GM23248 (cell line): ENCODE data around the gene CLDN18. TPM values are rescaled to one million over a fixed set of nuclear protein-coding genes. Genes with fewer than 3 reads are reported as not detected.

Experiments used
- DNase-seq: peaks from one replicate; pipeline ENCODE4 v3.0.0-alpha.2; 2015
- H2AFZ ChIP-seq: fragments of 200-600 bp; sonication (generic); 2 replicates; pipeline ENCODE4 v1.6.1; 2016; ENCODE audit warnings: antibody characterized with exemption
- H3F3A ChIP-seq: fragments of 200-600 bp; sonication (generic); 2 replicates; pipeline ENCODE4 v1.6.1; 2016; ENCODE audit warnings: mild to moderate bottlenecking, antibody characterized with exemption, mixed run types; ENCODE audit not compliant: insufficient read depth
- H3K27ac ChIP-seq: fragments of 200-600 bp; sonication (generic); 2 replicates; pipeline ENCODE4 v1.5.1; 2016; ENCODE audit warnings: mild to moderate bottlenecking
- H3K27me3 ChIP-seq: fragments of 200-600 bp; sonication (generic); replicated peaks from 2 replicates; pipeline ENCODE4 v1.6.1; 2016; ENCODE audit warnings: mild to moderate bottlenecking; ENCODE audit not compliant: insufficient read depth
- H3K36me3 ChIP-seq: fragments of 200-600 bp; sonication (generic); 2 replicates; pipeline ENCODE4 v1.6.1; 2016; ENCODE audit warnings: low read depth, mild to moderate bottlenecking
- H3K4me1 ChIP-seq: fragments of 200-600 bp; sonication (generic); 2 replicates; pipeline ENCODE4 v1.6.1; 2016; ENCODE audit warnings: mild to moderate bottlenecking; ENCODE audit not compliant: insufficient read depth
- H3K4me2 ChIP-seq: fragments of 200-600 bp; sonication (generic); one replicate; pipeline ENCODE4 v1.6.1; 2016; ENCODE audit warnings: mild to moderate bottlenecking; ENCODE audit not compliant: unreplicated experiment
- H3K4me3 ChIP-seq: fragments of 200-600 bp; sonication (generic); 2 replicates; pipeline ENCODE4 v1.5.1; 2016; ENCODE audit warnings: mild to moderate bottlenecking
- H3K79me2 ChIP-seq: fragments of 200-600 bp; sonication (generic); 2 replicates; pipeline ENCODE4 v1.6.1; 2016; ENCODE audit warnings: mild to moderate bottlenecking; ENCODE audit not compliant: insufficient read depth
- H3K9ac ChIP-seq: fragments of 200-600 bp; sonication (generic); 2 replicates; pipeline ENCODE4 v1.6.1; 2016; ENCODE audit warnings: mild to moderate bottlenecking
- H3K9me2 ChIP-seq: fragments of 200-600 bp; sonication (generic); 2 replicates; pipeline ENCODE4 v1.6.1; 2016; ENCODE audit warnings: mixed run types, mild to moderate bottlenecking, moderate library complexity; ENCODE audit not compliant: insufficient read depth
- H3K9me3 ChIP-seq: fragments of 200-600 bp; sonication (generic); one replicate; pipeline ENCODE4 v1.6.1; 2017; ENCODE audit warnings: low read depth
- H4K20me1 ChIP-seq: fragments of 200-600 bp; sonication (generic); 2 replicates; pipeline ENCODE4 v1.6.0; 2016; ENCODE audit not compliant: insufficient read depth
- EZH2 ChIP-seq: fragments of 200-600 bp; sonication (generic); IDR thresholded peaks from 2 replicates; pipeline ENCODE4 v1.6.1; 2018; ENCODE audit warnings: antibody characterized with exemption, mild to moderate bottlenecking; ENCODE audit not compliant: insufficient read depth, poor library complexity, severe bottlenecking
- EZH2phosphoT487 ChIP-seq: fragments of 200-600 bp; sonication (generic); IDR thresholded peaks from 2 replicates; pipeline ENCODE4 v1.6.1; 2018; ENCODE audit warnings: antibody characterized with exemption, moderate library complexity, mild to moderate bottlenecking, low read depth; ENCODE audit not compliant: insufficient read depth
- WGBS, 2 experiments: methylation state at CpG; one replicate each; pipeline ENCODE4 v1.1.6; 2015 to 2017; ENCODE audit warnings: low lambda C conversion rate in 2 of 2, low coverage in 1 of 2; ENCODE audit errors: missing lambda C conversion rate in 2 of 2; 5-methylcytosine and 5-hydroxymethylcytosine counted together
- in situ Hi-C: fragments of 300-500 bp; cut with MboI; formaldehyde crosslinking; loops from 2 replicates; pipeline ENCODE4 v1.15.0; 2020
- polyA plus RNA-seq: library from polyadenylated mRNA; unstranded; fragments of >200 nt; fragmentation: Nextera tagmentation; extraction: Ambion mirVana; gene quantifications from 2 replicates; pipeline ENCODE4 v1.2.1, GENCODE V29; 2016
- total RNA-seq: library from RNA; depleted of rRNA; stranded (reverse); fragments of >200 nt; shearing (Covaris generic); gene quantifications from 2 replicates; pipeline ENCODE4 v1.2.3, GENCODE V29; 2014

CLDN18 gene
- total and polyA plus RNA-seq, 2 experiments from 2014 or later, result 0.18 TPM; not detected in 1

- no peak overlapping the region for H2AFZ ChIP-seq
- 72 to 75% methylated on average over 2 of the region's 2 CpGs for WGBS, 2 experiments
- H3K36me3 ChIP-seq, result no peaks in the 10 kb centered on the region
- DNase-seq, result no peak
- no peaks in the 10 kb centered on the region for H3F3A ChIP-seq
- no peak overlapping the region for H3K4me2 ChIP-seq
- no peaks in the 10 kb centered on the region for H4K20me1 ChIP-seq
- no peaks in the 10 kb centered on the region for H3K9me2 ChIP-seq
- no peak overlapping the region for H3K4me3 ChIP-seq
- in situ Hi-C loops, result no loop called here
- TF ChIP-seq EZH2, result no peak
- TF ChIP-seq EZH2phosphoT487, result no peak
- H3K9me3 ChIP-seq, result no peaks in the 10 kb centered on the region
- no peaks in the 10 kb centered on the region for H3K79me2 ChIP-seq
- H3K27me3 ChIP-seq, result no peaks in the 10 kb centered on the region
- no peaks in the 10 kb centered on the region for H3K4me1 ChIP-seq
- no peak overlapping the region for H3K9ac ChIP-seq
- no peak overlapping the region for H3K27ac ChIP-seq
These were observed 19.5 kb upstream of the CLDN18 start for GRCh38 chr3:137990427-137990826.

GRCh38 chr3:137992592-137992991 is 17.4 kb upstream of the CLDN18 start:
- DNase-seq, result peak; percentile 19
- H3K9ac ChIP-seq, result no peak overlapping the region
- 24 to 29% methylated on average over 4 of the region's 4 CpGs for WGBS, 2 experiments
- no peaks in the 10 kb centered on the region for H3K9me3 ChIP-seq
- no peaks in the 10 kb centered on the region for H3K9me2 ChIP-seq
- H4K20me1 ChIP-seq, result no peaks in the 10 kb centered on the region
- in situ Hi-C loops, result no loop called here
- H3K36me3 ChIP-seq, result no peaks in the 10 kb centered on the region
- H3K79me2 ChIP-seq, result no peaks in the 10 kb centered on the region
- H3K4me1 ChIP-seq, result no peaks in the 10 kb centered on the region
- no peak overlapping the region for H3K4me2 ChIP-seq
- H3F3A ChIP-seq, result no peaks in the 10 kb centered on the region
- TF ChIP-seq EZH2 (no peak), EZH2phosphoT487 (no peak)
- H2AFZ ChIP-seq, result no peak overlapping the region
- H3K4me3 ChIP-seq, result no peak overlapping the region
- no peaks in the 10 kb centered on the region for H3K27me3 ChIP-seq
- no peak overlapping the region for H3K27ac ChIP-seq

DNA sequence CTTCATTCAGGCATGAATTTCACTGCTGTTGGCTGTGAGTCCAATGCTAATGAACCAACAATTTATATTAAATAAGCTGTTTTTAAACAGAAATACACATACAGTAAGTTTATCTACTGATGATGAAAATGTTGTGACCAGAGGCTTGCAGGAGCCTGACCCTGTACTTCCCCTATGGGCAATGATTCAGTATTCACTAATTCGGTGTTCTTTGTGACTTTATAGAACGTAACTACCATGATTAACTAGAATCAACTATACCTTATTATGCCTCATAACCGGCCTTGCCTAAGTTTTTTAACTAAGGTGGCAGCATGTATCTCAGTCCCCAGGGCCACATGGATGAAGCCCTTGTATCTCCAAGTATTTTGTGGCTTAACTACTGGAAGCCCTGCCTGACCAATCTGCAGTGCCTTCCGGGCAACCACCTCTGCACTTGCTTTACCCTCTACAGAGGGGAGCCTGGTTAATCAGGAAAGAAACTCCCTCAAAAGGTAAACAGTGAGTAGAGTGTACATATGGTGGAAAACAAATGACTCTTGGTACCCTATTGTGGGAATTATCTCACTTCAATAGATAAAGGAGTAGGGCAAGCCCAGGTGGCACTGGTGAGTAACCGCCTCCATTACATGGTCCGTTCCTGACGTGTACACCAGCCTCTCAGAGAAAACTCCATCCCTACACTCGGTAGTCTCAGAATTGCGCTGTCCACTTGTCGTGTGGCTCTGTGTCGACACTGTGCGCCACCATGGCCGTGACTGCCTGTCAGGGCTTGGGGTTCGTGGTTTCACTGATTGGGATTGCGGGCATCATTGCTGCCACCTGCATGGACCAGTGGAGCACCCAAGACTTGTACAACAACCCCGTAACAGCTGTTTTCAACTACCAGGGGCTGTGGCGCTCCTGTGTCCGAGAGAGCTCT is 11.6 kb upstream of the CLDN18 start:
- Histone ChIP-seq H3K4me3 (no peak overlapping the region), H3K27me3 (no peaks in the 10 kb centered on the region), H2AFZ (no peak overlapping the region), H3K79me2 (no peaks in the 10 kb centered on the region), H3F3A (no peaks in the 10 kb centered on the region), H4K20me1 (no peaks in the 10 kb centered on the region), H3K9me3 (no peaks in the 10 kb centered on the region), H3K4me2 (no peak overlapping the region), H3K4me1 (no peaks in the 10 kb centered on the region), H3K27ac (no peak overlapping the region), H3K9me2 (no peaks in the 10 kb centered on the region), H3K9ac (no peak overlapping the region), H3K36me3 (no peaks in the 10 kb centered on the region)
- TF ChIP-seq EZH2 (no peak), EZH2phosphoT487 (no peak)
- no peak for DNase-seq
- in situ Hi-C loops, result no loop called here
- WGBS, 2 experiments, result 75 to 80% methylated on average over 18 of the region's 18 CpGs

DNA sequence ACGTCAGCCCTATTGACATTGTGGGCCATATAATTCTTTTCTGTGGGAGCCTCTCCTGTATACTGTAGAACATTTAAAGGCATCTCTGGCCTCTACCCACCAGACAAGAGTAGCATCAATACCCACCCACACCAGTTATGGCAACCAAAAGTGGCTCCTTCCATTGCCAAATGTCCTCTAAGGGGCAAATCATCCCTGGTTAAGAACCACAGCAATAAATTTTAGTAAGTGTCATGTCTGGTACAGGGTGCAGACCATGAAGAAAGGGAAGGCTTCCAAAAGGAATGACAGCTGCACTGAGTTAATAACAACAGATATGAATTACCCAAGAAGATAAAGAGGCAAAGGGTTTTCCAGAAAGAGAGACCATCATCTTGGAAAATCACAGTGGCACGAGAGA is 6.9 kb upstream of the CLDN18 start:
- no peak overlapping the region for H3K27ac ChIP-seq
- TF ChIP-seq EZH2, result no peak
- TF ChIP-seq EZH2phosphoT487, result no peak
- no peaks in the 10 kb centered on the region for H3K79me2 ChIP-seq
- in situ Hi-C loops, result no loop called here
- no peak overlapping the region for H3K9ac ChIP-seq
- H3K4me2 ChIP-seq, result no peak overlapping the region
- no peaks in the 10 kb centered on the region for H4K20me1 ChIP-seq
- H2AFZ ChIP-seq, result no peak overlapping the region
- H3K4me1 ChIP-seq, result no peaks in the 10 kb centered on the region
- 46 to 49% methylated on average over 2 of the region's 2 CpGs for WGBS, 2 experiments
- DNase-seq, result no peak
- H3K9me2 ChIP-seq, result no peaks in the 10 kb centered on the region
- H3K9me3 ChIP-seq, result no peaks in the 10 kb centered on the region
- H3F3A ChIP-seq, result no peaks in the 10 kb centered on the region
- H3K36me3 ChIP-seq, result no peaks in the 10 kb centered on the region
- H3K27me3 ChIP-seq, result no peaks in the 10 kb centered on the region
- no peak overlapping the region for H3K4me3 ChIP-seq
